PC-3 (cell line): ENCODE results near the gene RUFY4.

ENCODE experiments used
- CTCF ChIP-seq: fragments of 300-600 bp; sonication (generic); conservative IDR thresholded peaks from 2 replicates; pipeline ENCODE4 v1.5.1; 2017; ENCODE audit warnings: antibody characterized with exemption, low read depth, mild to moderate bottlenecking, low read length
- EZH2 ChIP-seq: fragments of 300-600 bp; sonication (generic); IDR thresholded peaks from one replicate; pipeline ENCODE4 v1.6.1; 2017; ENCODE audit warnings: antibody characterized with exemption, mild to moderate bottlenecking, low read length; ENCODE audit not compliant: unreplicated experiment

GRCh38 chr2:218030409-218031195 is 38.5 kb upstream of the RUFY4 start:
- TF ChIP-seq CTCF (no peak), EZH2 (no peak)
